ENCODE data around the gene HOMER3. TPM values are rescaled to one million over a fixed set of nuclear protein-coding genes. Genes with fewer than 3 reads are reported as not detected.

Gene HOMER3
- total RNA-seq, 1 experiment from 2014 or later = 145 TPM

GRCh38 chr19:18881491-18881890 is 59.5 kb downstream of the HOMER3 start:
- no peak for DNase-seq
- Histone ChIP-seq H3K9me3 (peaks cover 7% of the 10 kb centered on the region), H3K4me3 (no peak overlapping the region), H3K36me3 (peaks cover 51% of the 10 kb centered on the region), H3K27me3 (no peaks in the 10 kb centered on the region)

- peak; percentile 52 for DNase-seq
These were observed 61.2 kb downstream of the HOMER3 start for GRCh38 chr19:18879579-18880373.

More at GRCh38 chr19:18879579-18880373, 61.2 kb downstream of the HOMER3 start:
- Histone ChIP-seq H3K4me3 (no peak overlapping the region), H3K9me3 (peaks cover 7% of the 10 kb centered on the region), H3K27me3 (no peaks in the 10 kb centered on the region), H3K36me3 (peaks cover 57% of the 10 kb centered on the region)

Other genes starting within 250 kb of the HOMER3 start
- gene COMP, start 149.9 kb downstream of the HOMER3 start, total RNA-seq (2014; rRNA removed; shearing (Covaris generic); ENCODE audit: low replicate concordance) = 0.30 and 0.66 TPM in 2 replicates
- gene UPF1, start 109.3 kb downstream of the HOMER3 start, total RNA-seq (2014; rRNA removed; shearing (Covaris generic); ENCODE audit: low replicate concordance) = 66.0 and 80.2 TPM in 2 replicates
- gene CERS1, start 45.1 kb downstream of the HOMER3 start, total RNA-seq (2014; rRNA removed; shearing (Covaris generic); ENCODE audit: low replicate concordance) = 8.4 and 9.9 TPM in 2 replicates
- gene COPE, start 21.8 kb downstream of the HOMER3 start, total RNA-seq (2014; rRNA removed; shearing (Covaris generic); ENCODE audit: low replicate concordance) = 528 and 780 TPM in 2 replicates
- gene DDX49, start 21.5 kb downstream of the HOMER3 start, total RNA-seq (2014; rRNA removed; shearing (Covaris generic); ENCODE audit: low replicate concordance) = 142 and 214 TPM in 2 replicates
- gene SUGP2, start 92.3 kb upstream of the HOMER3 start, total RNA-seq (2014; rRNA removed; shearing (Covaris generic); ENCODE audit: low replicate concordance) = 57.3 and 58.7 TPM in 2 replicates
- gene ARMC6, start 92.4 kb upstream of the HOMER3 start, total RNA-seq (2014; rRNA removed; shearing (Covaris generic); ENCODE audit: low replicate concordance) = 219 and 267 TPM in 2 replicates
- 2.0 and 10.0 TPM in 2 replicates for gene SLC25A42, start 122.8 kb upstream of the HOMER3 start, total RNA-seq (2014; rRNA removed; shearing (Covaris generic); ENCODE audit: low replicate concordance)
- 33.2 and 64.3 TPM in 2 replicates for gene TMEM161A, start 197.3 kb upstream of the HOMER3 start, total RNA-seq (2014; rRNA removed; shearing (Covaris generic); ENCODE audit: low replicate concordance)
- 2.1 TPM in 1 of 2 replicates, not detected in the other for gene MEF2B, start 229.0 kb upstream of the HOMER3 start, total RNA-seq (2014; rRNA removed; shearing (Covaris generic); ENCODE audit: low replicate concordance)

Data from MG63 (cell line).